Neuronal stem cell (in vitro differentiated cells): ENCODE data around the gene RAN.
A peak's percentile ranks its signal among the peaks of the same experiment; 100 is the strongest.
"Not testable (repeated sequence)": the region's sequence is repeated elsewhere in the genome, so short reads cannot be mapped to it uniquely, and the experiment has no call there.

Source experiments
- DNase-seq: peaks from one replicate; pipeline ENCODE4 v3.0.0-alpha.2; 2013; ENCODE audit warnings: low spot score
- H2AFZ ChIP-seq: one replicate; pipeline ENCODE4 v1.6.1; 2013; ENCODE audit warnings: mild to moderate bottlenecking, low read length, inconsistent platforms
- H2AK5ac ChIP-seq: 2 replicates; pipeline ENCODE4 v1.6.1; 2013; ENCODE audit warnings: low read depth, mild to moderate bottlenecking, inconsistent platforms, low read length, moderate library complexity, mixed read lengths
- H2BK120ac ChIP-seq: 2 replicates; pipeline ENCODE4 v1.6.1; 2013; ENCODE audit warnings: low read depth, mild to moderate bottlenecking, inconsistent platforms, low read length, moderate library complexity, mixed read lengths
- H2BK12ac ChIP-seq: one replicate; pipeline ENCODE4 v1.6.1; 2013; ENCODE audit warnings: low read length, inconsistent platforms
- H2BK15ac ChIP-seq: 2 replicates; pipeline ENCODE4 v1.6.1; 2013; ENCODE audit warnings: mild to moderate bottlenecking, low read length, inconsistent platforms, mixed read lengths
- H2BK5ac ChIP-seq: one replicate; pipeline ENCODE4 v1.6.1; 2013; ENCODE audit warnings: inconsistent platforms, mild to moderate bottlenecking, low read length, moderate library complexity
- H3K14ac ChIP-seq: one replicate; pipeline ENCODE4 v1.6.1; 2013; ENCODE audit warnings: low read length, inconsistent platforms
- H3K18ac ChIP-seq: 2 replicates; pipeline ENCODE4 v1.6.1; 2013; ENCODE audit warnings: low read length, inconsistent platforms
- H3K23ac ChIP-seq: 2 replicates; pipeline ENCODE4 v1.6.1; 2013; ENCODE audit warnings: low read depth, mild to moderate bottlenecking, mixed read lengths, low read length, inconsistent platforms; ENCODE audit not compliant: poor library complexity
- H3K27ac ChIP-seq: replicated peaks from 3 replicates; pipeline ENCODE4 v1.5.1; 2013; ENCODE audit warnings: low read length, inconsistent platforms
- H3K27me3 ChIP-seq, 3 experiments: 2 replicates each; pipeline ENCODE4 v1.6.1; 2013; ENCODE audit warnings: low read length in 3 of 3, mild to moderate bottlenecking in 2 of 3, inconsistent platforms in 1 of 3, low read depth in 1 of 3, mixed read lengths in 1 of 3, moderate library complexity in 1 of 3; ENCODE audit not compliant: control insufficient read depth in 3 of 3, insufficient read depth in 3 of 3
- H3K36me3 ChIP-seq, 2 donors: replicated peaks in 1 of 2; 2 replicates each; pipeline ENCODE4 v1.6.1; 2013; ENCODE audit warnings: low read length in 2 of 2; ENCODE audit not compliant: control insufficient read depth in 2 of 2, insufficient read depth in 2 of 2
- H3K4ac ChIP-seq: 2 replicates; pipeline ENCODE4 v1.6.1; 2013; ENCODE audit warnings: inconsistent platforms, mild to moderate bottlenecking, low read length, moderate library complexity
- H3K4me1 ChIP-seq, 2 donors: 1 replicate in 1 of 2; 2 replicates in 1 of 2; pipeline ENCODE4 v1.6.1; 2013; ENCODE audit warnings: low read length in 2 of 2, low read depth in 1 of 2; ENCODE audit not compliant: control insufficient read depth in 2 of 2, insufficient read depth in 1 of 2
- H3K4me2 ChIP-seq: one replicate; pipeline ENCODE4 v1.6.1; 2013; ENCODE audit warnings: mild to moderate bottlenecking, low read length, inconsistent platforms; ENCODE audit not compliant: insufficient read depth, poor library complexity, severe bottlenecking
- H3K4me3 ChIP-seq, 2 donors: 2 replicates each; pipeline ENCODE4 v1.5.1; 2013; ENCODE audit warnings: low read length in 2 of 2, mild to moderate bottlenecking in 2 of 2, inconsistent platforms in 1 of 2, moderate library complexity in 1 of 2
- H3K79me1 ChIP-seq: one replicate; pipeline ENCODE4 v1.6.1; 2013; ENCODE audit warnings: low read depth, mild to moderate bottlenecking, inconsistent platforms, low read length, moderate library complexity
- H3K9ac ChIP-seq: one replicate; pipeline ENCODE4 v1.6.1; 2013; ENCODE audit warnings: mild to moderate bottlenecking, low read depth, low read length, inconsistent platforms; ENCODE audit not compliant: poor library complexity
- H3K9me3 ChIP-seq, 2 donors: replicated peaks in 1 of 2; 2 replicates each; pipeline versions ENCODE3 to v1.6.1; 2013; ENCODE audit warnings: low read length in 2 of 2, mild to moderate bottlenecking in 2 of 2, inconsistent platforms in 1 of 2, low read depth in 1 of 2, mixed read lengths in 1 of 2, moderate library complexity in 1 of 2; ENCODE audit not compliant: control insufficient read depth in 2 of 2, insufficient read depth in 1 of 2
- H4K8ac ChIP-seq: one replicate; pipeline ENCODE4 v1.6.1; 2013; ENCODE audit warnings: low read depth, mild to moderate bottlenecking, inconsistent platforms, low read length, moderate library complexity
- H4K91ac ChIP-seq: one replicate; pipeline ENCODE4 v1.6.1; 2013; ENCODE audit warnings: low read length, low read depth, mild to moderate bottlenecking, inconsistent platforms; ENCODE audit not compliant: poor library complexity
- WGBS, 2 donors: extraction: QIAGEN DNeasy Blood & Tissue Kit; methylation state at CpG; one replicate each; pipeline ENCODE4 v1.1.7; 2013; ENCODE audit warnings: missing lambda C conversion rate in 2 of 2, mixed read lengths in 1 of 2; ENCODE audit not compliant: insufficient read length in 2 of 2, insufficient replicate concordance in 1 of 2; ENCODE audit errors: extremely low coverage in 2 of 2; 5-methylcytosine and 5-hydroxymethylcytosine counted together

RAN gene

DNA sequence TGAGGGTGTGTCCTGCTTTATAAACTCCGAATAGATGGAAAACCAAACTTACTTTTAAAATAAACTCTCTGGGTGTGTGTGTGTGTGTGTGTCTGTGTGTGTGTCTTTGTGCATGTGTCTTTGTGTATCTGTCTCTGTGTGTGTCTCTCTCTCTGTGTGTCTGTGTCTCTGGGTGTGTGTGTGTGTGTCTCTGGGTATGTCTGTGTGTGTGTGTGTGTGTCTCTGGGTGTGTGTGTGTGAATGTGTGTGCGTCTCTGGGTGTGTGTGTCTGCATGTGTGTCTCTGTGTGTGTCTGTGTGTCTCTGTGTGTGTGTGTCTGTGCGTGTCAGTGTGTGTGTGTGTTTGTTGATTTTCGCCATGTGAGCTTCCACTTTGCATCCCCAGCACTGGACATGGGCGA, 9.2 kb downstream of the RAN start:
- Histone ChIP-seq H2BK5ac (no peak overlapping the region), H2BK15ac (no peak overlapping the region), H2AK5ac (no peak overlapping the region), H3K4me1 (peaks cover 0 to 2% of the 10 kb centered on the region in 2 donors), H3K4me3 (peak overlapping the region in 1 of 2 donors; percentile 35), H3K23ac (no peak overlapping the region), H3K27ac (no peak overlapping the region), H2AFZ (no peak overlapping the region), H3K4me2 (no peak overlapping the region), H3K36me3 (peaks cover 7 to 20% of the 10 kb centered on the region in 2 donors), H3K14ac (no peak overlapping the region), H4K8ac (no peak overlapping the region), H2BK120ac (no peak overlapping the region), H3K79me1 (no peaks in the 10 kb centered on the region), H3K9me3 (no peaks in the 10 kb centered on the region), H3K9ac (no peak overlapping the region), H3K4ac (no peak overlapping the region), H4K91ac (no peak overlapping the region), H2BK12ac (no peak overlapping the region), H3K18ac (no peak overlapping the region), H3K27me3 (no peaks in the 10 kb centered on the region)
- no CpG with 5 or more reads among the region's 5 CpGs for WGBS, 2 donors
- no peak for DNase-seq

DNA sequence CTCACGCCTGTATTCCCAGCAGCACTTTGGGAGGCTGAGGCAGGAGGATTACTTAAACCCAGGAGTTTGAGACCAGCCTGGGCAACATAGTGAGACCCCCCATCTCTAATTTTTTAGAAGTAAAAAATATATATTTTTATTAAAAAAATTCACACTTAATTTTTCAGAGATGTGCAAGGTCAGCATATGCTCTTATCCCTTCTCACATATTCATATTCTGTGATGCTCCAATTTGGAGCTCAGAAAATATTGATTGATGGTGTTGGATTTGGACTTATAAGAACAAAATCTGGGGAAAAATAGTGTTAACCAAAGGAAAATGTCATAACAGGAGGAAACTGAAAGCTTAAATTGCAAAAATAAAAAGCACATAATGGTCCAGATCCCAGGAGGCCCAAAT, 9.7 kb downstream of the RAN start:
- H3K79me1 ChIP-seq, result no peaks in the 10 kb centered on the region
- no CpG with 5 or more reads among the region's 1 CpG for WGBS, 2 donors
- no peak overlapping the region for H3K18ac ChIP-seq
- H2BK12ac ChIP-seq, result no peak overlapping the region
- no peaks in the 10 kb centered on the region for H3K9me3 ChIP-seq
- no peak overlapping the region for H4K91ac ChIP-seq
- H3K14ac ChIP-seq, result no peak overlapping the region
- H4K8ac ChIP-seq, result no peak overlapping the region
- H3K23ac ChIP-seq, result no peak overlapping the region
- no peak overlapping the region for H2BK120ac ChIP-seq
- H2BK15ac ChIP-seq, result no peak overlapping the region
- peaks cover 0 to 2% of the 10 kb centered on the region in 2 donors for H3K4me1 ChIP-seq
- H3K9ac ChIP-seq, result no peak overlapping the region
- DNase-seq, result no peak
- peaks cover 5 to 15% of the 10 kb centered on the region in 2 donors for H3K36me3 ChIP-seq
- no peak overlapping the region for H3K4me2 ChIP-seq
- H2BK5ac ChIP-seq, result no peak overlapping the region
- no peak overlapping the region for H3K4me3 ChIP-seq
- no peaks in the 10 kb centered on the region for H3K27me3 ChIP-seq
- no peak overlapping the region for H3K4ac ChIP-seq
- H2AFZ ChIP-seq, result no peak overlapping the region
- no peak overlapping the region for H3K27ac ChIP-seq
- no peak overlapping the region for H2AK5ac ChIP-seq

DNA sequence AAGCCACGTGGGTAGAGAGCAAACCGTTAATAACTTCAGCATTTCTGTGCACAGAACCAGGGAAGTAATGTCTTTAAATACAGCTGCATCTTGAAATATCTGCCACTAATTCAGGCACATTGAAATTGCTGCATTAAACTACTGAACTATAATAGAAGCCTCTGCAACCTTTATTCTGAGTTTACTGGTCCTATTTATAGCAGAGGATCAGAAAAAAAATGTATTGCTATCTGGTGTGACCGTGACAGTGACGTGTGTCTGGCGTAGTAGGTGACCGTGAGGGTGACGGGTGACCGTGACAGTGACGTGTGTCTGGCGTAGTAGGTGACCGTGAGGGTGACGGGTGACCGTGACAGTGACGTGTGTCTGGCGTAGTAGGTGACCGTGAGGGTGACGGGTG, 15.3 kb downstream of the RAN start:
- H3K14ac ChIP-seq, H3K79me1 ChIP-seq, H2AK5ac ChIP-seq, H4K8ac ChIP-seq, H3K4me2 ChIP-seq, H3K4me1 ChIP-seq, H3K9me3 ChIP-seq, H3K27ac ChIP-seq, H3K4me3 ChIP-seq, H3K36me3 ChIP-seq, DNase-seq, H3K4ac ChIP-seq, H3K9ac ChIP-seq, H2BK5ac ChIP-seq, H3K27me3 ChIP-seq, H2BK12ac ChIP-seq, H2BK15ac ChIP-seq, H2AFZ ChIP-seq, H4K91ac ChIP-seq, H3K18ac ChIP-seq, H3K23ac ChIP-seq, H2BK120ac ChIP-seq: not testable (repeated sequence)
- WGBS, 2 donors, result no CpG with 5 or more reads among the region's 17 CpGs

DNA sequence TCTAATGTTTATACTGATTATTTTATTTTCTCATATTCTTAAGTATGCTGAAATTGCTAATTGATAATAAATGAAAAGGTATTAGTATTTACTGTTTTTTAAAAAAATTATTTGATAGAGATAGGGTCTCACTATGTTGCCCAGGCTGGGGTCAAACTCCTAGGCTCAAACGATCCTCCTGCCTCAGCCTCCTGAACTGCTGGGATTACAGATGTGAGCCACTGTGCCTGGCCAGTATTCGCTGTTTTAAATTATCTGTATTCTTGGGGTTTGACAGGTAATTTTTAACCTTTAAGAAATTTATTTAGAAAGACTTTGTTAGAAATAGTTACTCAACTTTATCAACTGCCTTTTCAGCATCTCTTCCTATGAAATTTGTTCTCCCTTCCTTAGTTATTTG, 32.2 kb downstream of the RAN start:
- Histone ChIP-seq H2AFZ (no peak overlapping the region), H3K14ac (no peak overlapping the region), H3K18ac (no peak overlapping the region), H3K4me2 (no peak overlapping the region), H2AK5ac (no peak overlapping the region), H2BK15ac (no peak overlapping the region), H4K8ac (no peak overlapping the region), H2BK12ac (no peak overlapping the region), H3K4me1 (no peaks in the 10 kb centered on the region), H4K91ac (no peak overlapping the region), H3K9me3 (no peaks in the 10 kb centered on the region), H3K79me1 (no peaks in the 10 kb centered on the region), H3K27ac (no peak overlapping the region), H3K27me3 (no peaks in the 10 kb centered on the region), H3K9ac (no peak overlapping the region), H2BK5ac (no peak overlapping the region), H3K4ac (no peak overlapping the region), H2BK120ac (no peak overlapping the region), H3K4me3 (no peak overlapping the region), H3K36me3 (no peaks in the 10 kb centered on the region), H3K23ac (no peak overlapping the region)
- DNase-seq, result no peak
- no CpG with 5 or more reads among the region's 2 CpGs for WGBS, 2 donors
